ENCODE results near the gene DACT1.
A peak's percentile ranks its signal among the peaks of the same experiment; 100 is the strongest.
"Not testable (repeated sequence)": the region's sequence is repeated elsewhere in the genome, so short reads cannot be mapped to it uniquely, and the experiment has no call there.

DACT1 gene, protein sequence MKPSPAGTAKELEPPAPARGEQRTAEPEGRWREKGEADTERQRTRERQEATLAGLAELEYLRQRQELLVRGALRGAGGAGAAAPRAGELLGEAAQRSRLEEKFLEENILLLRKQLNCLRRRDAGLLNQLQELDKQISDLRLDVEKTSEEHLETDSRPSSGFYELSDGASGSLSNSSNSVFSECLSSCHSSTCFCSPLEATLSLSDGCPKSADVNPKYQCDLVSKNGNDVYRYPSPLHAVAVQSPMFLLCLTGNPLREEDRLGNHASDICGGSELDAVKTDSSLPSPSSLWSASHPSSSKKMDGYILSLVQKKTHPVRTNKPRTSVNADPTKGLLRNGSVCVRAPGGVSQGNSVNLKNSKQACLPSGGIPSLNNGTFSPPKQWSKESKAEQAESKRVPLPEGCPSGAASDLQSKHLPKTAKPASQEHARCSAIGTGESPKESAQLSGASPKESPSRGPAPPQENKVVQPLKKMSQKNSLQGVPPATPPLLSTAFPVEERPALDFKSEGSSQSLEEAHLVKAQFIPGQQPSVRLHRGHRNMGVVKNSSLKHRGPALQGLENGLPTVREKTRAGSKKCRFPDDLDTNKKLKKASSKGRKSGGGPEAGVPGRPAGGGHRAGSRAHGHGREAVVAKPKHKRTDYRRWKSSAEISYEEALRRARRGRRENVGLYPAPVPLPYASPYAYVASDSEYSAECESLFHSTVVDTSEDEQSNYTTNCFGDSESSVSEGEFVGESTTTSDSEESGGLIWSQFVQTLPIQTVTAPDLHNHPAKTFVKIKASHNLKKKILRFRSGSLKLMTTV

DNA sequence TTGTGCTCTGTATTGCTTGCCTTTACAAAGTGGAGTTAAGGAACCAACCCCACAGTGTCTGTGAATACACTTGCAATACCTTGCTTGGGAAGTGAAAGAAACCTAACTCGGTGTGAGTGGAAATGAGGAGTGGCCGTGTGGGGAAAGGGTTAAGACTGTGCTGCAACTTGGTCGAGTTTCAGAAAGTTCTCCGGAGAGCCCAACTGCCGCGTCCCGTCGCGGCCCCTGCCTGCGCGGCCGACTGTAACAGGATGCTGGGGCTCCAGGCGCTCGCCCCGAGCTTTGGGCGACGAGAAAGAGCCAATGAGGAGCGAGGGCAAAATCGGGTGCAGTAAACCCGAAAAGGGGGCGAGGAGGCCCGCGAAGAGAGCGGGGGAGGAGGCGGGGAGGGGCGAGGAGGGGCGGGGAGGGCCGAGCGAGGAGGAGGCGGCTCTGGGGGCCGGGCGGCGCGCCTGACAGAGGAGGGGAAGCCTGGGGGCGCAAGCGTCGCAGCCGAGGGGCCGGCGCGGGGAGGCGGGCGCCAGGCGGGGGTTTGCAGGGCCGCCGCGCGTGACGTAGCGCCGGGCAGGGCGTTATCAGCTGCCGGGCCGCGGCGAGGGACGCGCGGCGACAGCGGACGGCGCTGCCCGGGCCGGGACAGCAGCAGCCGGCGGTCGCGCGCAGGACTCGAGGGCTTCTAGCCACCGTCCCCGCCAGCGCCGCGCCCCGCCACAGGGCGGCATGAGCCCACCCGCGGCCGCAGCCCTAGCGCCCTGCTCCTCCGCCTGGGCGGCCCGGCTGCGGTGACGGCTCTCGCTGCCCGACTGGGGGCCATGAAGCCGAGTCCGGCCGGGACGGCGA is at the start of gene DACT1:
Gene DACT1 (plus strand): TSS at position 572 of the 840 bp plus-strand sequence. CDS start 241 bp downstream, at position 813.
- TF ChIP-seq, protein P1, sequence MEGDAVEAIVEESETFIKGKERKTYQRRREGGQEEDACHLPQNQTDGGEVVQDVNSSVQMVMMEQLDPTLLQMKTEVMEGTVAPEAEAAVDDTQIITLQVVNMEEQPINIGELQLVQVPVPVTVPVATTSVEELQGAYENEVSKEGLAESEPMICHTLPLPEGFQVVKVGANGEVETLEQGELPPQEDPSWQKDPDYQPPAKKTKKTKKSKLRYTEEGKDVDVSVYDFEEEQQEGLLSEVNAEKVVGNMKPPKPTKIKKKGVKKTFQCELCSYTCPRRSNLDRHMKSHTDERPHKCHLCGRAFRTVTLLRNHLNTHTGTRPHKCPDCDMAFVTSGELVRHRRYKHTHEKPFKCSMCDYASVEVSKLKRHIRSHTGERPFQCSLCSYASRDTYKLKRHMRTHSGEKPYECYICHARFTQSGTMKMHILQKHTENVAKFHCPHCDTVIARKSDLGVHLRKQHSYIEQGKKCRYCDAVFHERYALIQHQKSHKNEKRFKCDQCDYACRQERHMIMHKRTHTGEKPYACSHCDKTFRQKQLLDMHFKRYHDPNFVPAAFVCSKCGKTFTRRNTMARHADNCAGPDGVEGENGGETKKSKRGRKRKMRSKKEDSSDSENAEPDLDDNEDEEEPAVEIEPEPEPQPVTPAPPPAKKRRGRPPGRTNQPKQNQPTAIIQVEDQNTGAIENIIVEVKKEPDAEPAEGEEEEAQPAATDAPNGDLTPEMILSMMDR (IDR thresholded peaks at IDR 0.05; ENCODE audit: low read depth, low read length, missing control alignments) = no peak
- H3K4me3 ChIP-seq (replicated peaks; ENCODE audit: low read depth, low read length) = peak within 1 kb of the TSS; percentile 53
- DNase-seq (ENCODE audit: extremely low read depth, low read depth) = no peak

DNA sequence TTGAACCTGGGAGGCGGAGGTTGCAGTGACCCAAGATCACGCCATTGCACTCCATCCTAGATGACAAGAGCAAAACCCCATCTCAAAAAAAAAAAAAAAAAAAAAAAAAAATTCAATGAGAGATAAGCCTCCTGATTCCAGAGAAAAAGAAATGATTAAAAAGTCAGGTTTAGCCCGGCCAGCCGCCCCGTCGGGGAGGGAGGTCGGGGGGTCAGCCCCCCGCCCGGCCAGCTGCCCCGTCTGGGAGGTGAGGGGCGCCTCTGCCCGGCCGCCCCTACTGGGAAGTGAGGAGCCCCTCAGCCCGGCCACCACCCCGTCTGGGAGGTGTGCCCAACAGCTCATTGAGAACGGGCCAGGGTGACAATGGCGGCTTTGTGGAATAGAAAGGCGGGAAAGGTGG is 49.4 kb upstream of the DACT1 start:
- not testable (repeated sequence) for H3K4me3 ChIP-seq (replicated peaks; ENCODE audit: low read depth, low read length)

DNA sequence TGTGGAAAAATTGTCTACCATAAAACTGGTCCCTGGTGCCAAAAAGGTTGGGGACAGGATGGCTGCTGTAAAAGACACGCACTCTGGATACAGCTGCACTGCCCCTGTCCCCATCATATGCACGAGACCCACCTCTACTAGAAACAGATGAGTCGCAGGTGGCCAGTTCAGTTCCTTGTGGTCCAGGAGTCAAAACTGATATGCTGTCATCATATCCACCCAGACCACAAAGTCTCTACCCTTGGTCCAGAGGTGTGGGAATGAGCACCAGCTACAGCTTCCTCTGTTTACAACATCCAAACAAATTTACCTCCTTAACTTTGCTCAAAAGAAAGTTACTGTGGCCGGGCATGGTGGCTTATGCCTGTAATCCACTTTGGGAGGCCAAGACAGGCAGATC is 43.8 kb upstream of the DACT1 start:
- no peak for DNase-seq (ENCODE audit: extremely low read depth, low read depth)
- H3K4me3 ChIP-seq (replicated peaks; ENCODE audit: low read depth, low read length) = no peak overlapping the region
- TF ChIP-seq, protein P1 (IDR thresholded peaks at IDR 0.05; ENCODE audit: low read depth, low read length, missing control alignments) = no peak

More for the DNA sequence above, 49.4 kb upstream of the DACT1 start:
- not testable (repeated sequence) for DNase-seq (ENCODE audit: extremely low read depth, low read depth)

DNA sequence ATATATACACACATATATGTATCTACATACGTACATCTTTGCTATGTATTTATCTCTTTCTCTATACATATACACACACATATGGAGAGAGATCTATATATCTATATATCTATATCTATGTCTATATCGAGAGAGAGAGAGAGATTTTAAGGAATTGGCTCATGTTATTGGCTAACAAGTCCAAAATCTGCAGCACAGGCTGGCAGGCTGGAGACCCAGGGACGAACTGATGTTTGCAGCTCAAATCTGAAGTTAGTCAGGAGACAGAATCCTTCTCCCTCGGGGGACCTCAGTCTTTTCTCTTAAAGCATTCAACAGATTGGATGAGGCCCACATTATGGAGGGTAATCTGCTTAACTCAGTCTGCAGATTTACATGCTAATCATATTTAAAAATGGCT is 40.7 kb upstream of the DACT1 start:
- H3K4me3 ChIP-seq (replicated peaks; ENCODE audit: low read depth, low read length) = no peak overlapping the region
- TF ChIP-seq, protein P1 (IDR thresholded peaks at IDR 0.05; ENCODE audit: low read depth, low read length, missing control alignments) = no peak
- DNase-seq (ENCODE audit: extremely low read depth, low read depth) = no peak

DNA sequence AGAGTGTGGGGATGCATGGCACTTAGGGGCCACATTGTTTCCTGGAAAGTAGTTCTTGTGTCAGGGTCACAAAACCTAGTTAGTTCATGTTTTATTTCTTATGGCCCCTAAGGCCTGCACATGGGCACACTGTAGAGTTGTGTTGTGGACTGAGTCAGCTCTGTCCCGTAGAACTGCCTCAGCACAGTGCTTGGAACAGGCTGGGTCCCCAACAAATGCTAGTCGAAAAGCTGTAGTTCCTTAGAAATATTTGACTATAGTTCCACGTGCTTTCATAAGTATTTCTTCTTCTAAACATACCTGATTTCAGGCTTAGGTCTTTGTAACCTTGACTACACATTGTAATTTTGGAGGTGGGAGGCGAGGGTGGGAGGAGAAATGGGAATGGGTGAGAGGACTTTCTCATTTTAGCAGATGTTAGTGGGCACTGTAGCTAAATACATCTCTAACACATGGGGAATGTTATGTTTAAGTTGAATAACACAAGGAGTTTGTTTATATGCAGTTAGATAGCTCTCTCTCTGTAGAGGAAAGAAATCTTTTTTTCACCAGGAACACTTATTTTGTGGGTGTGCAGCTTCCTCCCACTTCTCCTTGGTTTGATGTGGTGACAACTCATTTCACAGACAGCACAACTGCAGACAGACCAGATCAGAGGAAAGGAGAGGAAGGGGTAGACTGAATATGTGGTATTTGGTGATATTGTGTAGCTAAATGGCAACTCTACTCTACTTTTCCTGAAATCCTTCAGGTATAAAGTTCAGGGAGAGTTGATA is 39.5 kb upstream of the DACT1 start:
- H3K4me3 ChIP-seq (replicated peaks; ENCODE audit: low read depth, low read length) = no peak overlapping the region
- TF ChIP-seq, protein P1 (IDR thresholded peaks at IDR 0.05; ENCODE audit: low read depth, low read length, missing control alignments) = no peak
- no peak for DNase-seq (ENCODE audit: extremely low read depth, low read depth)

DNA sequence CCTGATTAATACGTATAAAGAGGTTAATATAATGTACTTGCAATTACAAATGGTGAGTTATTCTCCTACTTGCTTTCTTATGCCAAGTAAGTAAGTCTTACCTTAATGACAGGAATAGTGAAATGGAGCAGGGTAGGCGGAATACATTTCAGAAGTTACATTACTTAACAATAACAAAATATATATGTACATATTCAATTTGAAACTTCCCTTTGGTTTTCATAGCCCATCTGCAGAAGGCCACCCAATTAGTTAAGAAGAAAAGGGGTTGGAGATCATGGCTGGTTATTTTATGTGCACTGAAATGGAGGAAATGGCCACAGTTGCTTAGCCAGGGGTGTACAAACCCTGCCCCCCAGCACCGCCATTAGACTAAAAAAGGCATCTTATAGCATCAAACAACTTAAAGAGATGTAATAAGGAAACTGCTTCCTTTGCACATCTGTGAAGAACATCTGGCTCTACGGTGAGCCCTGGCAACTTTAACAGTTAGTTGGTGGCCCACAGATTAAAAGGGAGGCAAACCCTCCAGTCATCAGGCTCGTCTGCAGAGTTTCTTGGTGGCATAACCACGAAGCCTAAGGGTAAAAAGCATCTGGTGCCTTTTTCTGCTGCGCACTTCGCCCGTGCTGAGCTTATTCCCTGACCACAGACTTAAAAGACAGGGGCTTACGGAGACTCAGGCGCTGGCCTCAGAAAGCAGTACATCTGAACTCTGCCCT is 38.8 kb upstream of the DACT1 start:
- TF ChIP-seq, protein P1 (IDR thresholded peaks at IDR 0.05; ENCODE audit: low read depth, low read length, missing control alignments) = no peak
- no peak for DNase-seq (ENCODE audit: extremely low read depth, low read depth)
- H3K4me3 ChIP-seq (replicated peaks; ENCODE audit: low read depth, low read length) = no peak overlapping the region
